ENCODE data around the gene JAG1.

JAG1 gene

DNA sequence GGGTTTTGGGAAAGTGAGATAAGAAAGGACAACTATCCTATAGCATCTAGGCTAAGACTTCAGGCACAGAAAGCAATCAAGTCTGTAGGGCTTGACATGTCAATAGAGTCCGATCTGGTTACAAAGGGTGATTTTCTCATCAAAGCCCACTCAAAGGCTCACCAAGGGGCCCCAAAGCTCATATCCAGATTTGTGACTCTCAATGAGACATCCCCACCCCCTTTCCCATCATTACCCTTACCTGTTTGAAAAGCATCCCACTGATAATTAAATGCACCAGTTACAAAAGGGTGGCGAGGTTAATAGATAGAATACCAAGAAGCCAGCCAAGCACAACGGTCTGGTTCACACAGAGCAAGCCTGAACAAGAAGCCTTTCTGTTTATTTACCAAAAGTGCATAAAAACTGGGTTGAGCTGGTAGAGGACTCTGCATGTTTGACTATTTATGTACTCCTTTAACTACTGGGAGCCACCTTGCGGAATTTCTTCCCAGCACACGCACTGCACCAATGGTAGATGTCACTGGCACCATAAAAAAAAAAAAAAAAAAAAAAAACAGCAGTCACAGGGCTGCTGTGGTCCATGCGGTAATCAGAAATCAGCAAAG lies 6.1 kb downstream of the JAG1 start:
- no peak for DNase-seq

DNA sequence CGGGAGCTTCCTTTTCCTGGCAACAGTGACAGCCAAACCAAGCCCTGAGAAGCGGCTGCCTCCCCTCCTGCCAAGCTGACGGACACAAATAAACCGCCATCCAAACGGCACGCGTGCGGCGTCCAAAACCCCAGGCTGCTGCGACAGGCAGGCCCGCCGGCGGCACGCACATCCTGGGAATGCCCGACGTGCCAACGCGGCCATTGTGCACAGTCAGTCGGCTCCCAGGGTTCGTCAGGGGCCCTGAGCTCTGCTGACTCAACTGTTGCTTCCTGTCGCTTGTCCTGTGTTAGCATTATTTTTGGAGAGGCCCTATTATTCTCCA lies 6.8 kb downstream of the JAG1 start:
- DNase-seq = no peak

DNA sequence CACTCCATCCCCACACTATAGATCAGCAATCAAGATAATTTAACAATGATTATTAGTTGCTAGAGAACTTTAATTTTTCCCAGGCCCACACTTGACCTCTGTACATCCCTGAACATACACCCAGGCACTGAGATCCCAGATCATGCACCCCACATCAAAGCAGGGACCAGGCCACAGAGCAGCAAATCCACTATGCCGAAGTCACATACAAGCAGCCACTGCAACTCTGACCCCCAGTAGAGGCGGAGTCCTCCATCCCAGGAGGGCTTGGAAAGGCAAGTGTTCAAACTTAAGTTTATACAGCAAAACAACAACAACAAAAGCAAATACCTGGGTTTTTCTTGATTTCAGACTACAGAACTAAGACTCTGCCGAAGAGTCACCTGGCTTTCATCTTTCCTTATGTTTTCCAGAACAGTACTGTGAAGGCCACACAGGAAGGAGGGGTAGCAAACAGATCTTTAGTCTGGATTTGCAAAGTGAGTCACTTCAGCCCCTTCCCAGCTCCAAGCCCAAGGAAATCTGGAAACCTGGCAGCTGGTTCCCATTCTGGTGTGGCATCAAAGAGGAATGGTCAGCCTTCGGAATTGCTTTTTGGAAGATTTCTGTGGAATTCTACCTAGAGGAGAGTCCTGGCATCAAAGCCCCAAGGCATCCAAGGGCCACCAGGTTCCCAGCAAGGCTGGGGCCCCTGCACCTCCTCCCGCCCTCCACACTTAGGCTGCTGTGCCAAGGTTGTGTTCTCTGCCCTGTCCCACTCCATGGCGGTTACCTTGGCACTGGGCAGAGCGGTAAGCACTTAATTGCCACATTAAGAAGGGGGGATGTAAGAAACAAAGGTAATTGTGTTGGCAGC lies 7.3 kb downstream of the JAG1 start:
- no peak for DNase-seq

- no peak for DNase-seq
Measured at GRCh38 chr20:10665791-10666190, 8.0 kb downstream of the JAG1 start.

DNA sequence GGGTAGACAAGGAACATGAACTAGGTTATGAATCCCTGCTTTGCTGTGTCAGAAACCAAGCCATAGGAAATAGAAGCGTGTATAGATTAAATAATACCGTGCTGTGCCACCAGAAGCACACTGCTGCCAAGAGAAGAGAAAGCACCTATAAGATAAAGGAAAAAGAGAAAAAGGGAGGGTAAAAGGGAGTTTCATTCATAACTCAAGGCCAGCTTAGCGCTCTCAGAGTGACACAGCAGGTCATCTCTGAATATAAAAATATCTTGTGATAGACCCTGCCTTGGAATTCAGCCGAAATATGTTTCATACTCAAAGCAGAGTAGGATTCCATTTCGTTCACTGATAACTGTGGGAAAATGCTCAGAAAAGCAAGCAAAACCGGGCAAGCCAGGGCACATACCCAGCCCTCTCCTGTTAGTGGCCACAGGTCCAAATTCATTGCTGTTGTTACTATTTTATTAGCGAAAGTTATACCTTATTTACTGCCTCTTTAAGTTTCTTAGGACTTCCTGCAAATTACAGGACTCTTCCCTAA lies 8.7 kb downstream of the JAG1 start:
- DNase-seq = no peak

DNA sequence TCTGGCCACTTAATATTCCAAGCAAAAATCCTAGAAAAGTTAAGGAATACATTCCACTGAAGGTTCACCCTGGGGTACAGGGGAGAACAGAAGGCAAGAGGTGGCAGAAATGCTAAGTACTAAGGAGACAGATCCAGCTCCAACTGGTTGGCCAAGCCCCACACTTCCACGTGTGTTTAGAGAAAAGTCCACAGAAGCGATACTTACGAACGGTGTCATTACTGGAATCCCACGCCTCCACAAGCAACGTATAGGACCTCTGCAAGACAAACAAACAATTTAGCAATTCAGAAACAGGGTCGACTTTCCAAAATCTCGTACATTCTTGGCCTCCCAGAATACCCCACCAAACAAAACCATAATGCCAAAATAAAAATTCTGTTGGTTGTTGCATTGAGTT lies 10.0 kb downstream of the JAG1 start:
- DNase-seq = no peak

- no peak for DNase-seq
Measured at GRCh38 chr20:10662661-10663458, 10.9 kb downstream of the JAG1 start.

GRCh38 chr20:10662151-10662550 lies 11.6 kb downstream of the JAG1 start:
- no peak for DNase-seq

GRCh38 chr20:10661261-10661660 lies 12.5 kb downstream of the JAG1 start:
- DNase-seq = no peak

DNA sequence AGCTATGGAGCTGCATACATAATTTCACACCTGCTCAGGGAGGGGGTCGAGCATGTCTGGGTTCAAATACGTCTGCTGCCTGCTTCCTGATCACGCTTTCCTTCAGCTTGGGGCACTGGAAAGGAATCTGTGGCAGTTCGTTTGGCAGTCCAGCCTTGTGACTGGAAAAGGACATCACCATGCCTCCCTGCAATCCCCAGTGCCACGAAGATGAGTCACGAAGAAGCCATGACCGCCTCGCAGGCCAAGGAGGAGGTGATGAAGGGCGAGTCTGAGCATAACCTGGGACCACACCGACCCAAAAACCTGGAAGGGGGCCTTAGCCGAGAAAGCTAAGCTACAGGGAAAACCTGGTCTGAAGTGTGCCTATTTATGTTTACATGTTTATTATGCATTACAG lies 13.1 kb downstream of the JAG1 start:
- no peak for DNase-seq

DNA sequence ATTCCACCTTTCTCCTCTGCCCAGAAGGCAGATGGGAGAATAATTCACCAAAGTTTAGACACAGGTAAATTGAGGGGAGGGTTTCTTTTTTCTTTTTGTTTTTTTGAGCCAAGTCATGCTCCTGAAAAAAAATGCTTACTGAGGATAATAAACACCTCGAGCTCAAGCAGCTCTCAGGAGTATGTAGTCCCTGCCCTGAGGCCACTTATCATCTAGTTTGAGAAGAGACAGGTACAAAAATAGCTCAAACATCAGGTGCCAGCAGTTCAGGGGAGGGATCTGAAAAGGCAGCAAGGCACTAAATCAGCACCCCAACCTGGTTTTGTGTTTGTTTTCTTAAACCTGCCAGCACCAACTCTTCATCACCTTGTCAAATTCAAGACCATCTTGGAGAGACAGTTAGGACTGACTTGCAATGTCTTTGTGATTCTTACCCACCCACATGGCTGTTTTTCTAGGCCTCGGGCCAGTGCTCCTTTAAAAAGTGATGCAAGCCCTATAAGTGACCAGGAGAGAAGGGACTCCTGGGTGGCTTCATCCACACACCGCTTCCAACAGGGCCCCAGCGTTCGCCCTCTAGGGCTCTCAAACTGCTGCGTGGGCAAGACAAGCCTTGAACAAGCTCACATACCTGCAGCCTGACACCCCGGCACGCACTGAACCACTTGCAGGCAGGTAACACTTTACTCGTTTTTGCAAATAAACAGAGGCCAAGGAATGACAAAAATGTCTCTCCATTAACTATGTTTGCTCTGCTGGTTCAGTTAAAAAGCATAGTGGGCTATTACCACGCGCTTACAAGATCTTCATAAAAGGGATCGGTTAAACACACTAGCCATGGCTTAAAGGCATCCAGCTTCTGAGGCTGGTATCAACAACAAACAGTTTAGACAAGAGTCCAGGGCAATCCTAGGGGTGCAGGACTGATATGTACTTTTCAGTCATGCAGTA lies 13.9 kb downstream of the JAG1 start:
- no peak for DNase-seq

DNA sequence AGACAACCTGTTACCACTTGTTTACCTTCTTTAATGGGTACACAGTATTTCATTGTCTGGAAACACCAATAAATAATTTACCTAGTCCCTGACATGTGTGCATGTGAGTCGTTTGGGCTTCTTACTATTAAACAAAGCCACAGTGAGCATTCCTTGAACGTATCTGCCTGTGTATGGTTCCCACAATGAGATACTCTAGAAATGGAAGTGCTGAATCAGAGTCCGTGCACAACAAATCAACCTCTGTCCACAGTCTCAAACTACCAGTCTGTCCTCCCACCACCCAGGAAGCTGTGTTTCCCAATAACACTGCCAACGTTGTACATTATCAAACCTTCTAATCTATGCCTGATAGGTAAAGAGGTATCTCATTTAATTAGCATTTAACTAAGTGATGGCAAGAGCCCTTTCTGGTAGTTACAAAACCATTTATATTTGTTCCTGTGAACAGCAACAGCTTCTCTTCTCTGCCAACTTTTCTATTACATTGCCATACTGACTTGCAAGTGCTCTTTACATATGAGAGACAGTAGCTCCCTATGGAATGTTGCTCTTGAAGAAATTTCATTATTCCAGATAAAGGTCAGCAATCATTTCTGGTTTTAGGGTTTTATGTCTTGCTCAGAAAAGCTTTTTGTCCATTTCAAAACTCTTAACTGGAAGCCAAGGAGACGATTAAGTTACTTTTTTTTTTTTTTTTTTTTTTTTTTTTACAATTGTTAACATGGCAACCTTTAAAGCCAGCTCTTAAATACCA lies 14.7 kb downstream of the JAG1 start:
- DNase-seq = no peak

DNA sequence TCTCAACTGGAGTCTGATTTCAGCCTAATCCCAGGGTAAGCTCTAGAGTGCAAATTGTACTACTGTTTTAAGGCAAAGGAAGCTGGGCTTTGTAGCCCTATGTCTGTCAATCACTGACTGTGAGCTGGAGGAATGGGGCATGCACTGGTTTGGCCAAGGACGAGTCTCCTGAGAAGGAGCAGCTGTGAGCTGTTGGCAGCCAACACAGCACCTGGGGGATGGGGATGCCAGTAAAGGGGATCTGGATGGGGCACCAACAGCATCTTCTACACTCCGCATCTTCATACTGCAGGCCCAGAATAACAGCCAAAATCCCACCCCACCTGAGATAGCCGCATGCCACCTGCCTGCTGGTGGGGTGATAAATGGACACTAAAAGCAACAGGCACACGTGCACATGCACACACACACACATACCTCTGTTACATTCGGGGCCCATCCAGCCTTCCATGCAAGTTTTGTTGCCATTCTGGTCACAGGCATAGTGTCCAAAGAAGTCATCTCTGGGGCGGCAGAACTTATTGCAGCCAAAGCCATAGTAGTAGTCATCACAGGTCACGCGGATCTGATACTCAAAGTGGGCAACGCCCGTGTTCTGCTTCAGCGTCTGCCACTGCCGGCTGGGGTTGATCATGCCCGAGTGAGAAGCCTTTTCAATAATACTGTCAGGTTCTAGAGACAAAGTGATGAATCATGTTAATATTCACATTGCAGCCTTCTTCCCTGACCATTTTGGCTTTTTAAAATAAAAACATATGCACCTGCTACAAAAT lies 15.6 kb downstream of the JAG1 start:
- no peak for DNase-seq

GRCh38 chr20:10657453-10657852 lies 16.3 kb downstream of the JAG1 start:
- no peak for DNase-seq

DNA sequence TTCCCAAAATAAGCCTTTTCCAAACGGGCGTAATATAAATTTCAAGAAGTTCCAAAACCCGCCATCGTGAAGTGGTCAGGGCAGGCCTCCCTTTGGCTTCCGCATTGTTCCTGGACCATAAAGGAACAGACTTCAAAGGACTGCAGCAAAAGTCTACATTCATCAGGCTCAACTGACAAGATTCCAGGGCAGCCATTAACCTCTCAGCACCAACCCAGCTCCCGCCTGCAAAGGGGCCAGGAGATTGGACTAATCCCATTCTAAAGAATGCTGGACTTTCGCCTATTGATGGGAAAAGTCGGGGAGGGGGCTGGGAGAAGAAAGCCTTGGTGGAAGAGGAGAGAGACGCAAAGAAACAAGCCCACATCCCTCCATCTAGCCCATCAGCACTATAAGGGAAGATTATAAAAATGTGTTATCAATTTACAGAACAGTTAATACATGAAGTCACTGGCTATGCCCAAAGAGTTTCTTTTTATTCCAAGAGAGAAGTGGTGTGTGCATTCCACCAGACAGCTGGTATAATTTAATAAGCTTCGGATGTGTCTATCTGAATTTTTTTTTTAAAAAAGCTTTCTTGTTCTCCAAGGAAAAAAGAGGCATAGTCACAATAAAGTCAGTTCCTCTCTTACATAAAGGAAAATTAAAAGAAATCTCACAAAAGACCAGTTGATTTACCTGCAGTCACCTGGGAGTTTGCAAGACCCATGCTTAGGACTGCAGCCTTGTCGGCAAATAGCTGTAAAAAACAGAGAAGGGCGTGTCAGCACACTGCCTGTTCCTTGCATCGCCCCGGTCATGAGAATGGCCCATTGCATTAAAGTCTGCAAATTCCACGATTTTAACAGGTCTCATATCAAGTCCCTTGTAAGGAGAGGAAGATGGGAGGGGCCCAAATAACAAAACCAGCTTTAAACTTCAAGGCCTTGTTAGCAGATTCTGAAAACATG lies 17.8 kb downstream of the JAG1 start:
- no peak for DNase-seq

GRCh38 chr20:10654630-10655029 lies 19.2 kb downstream of the JAG1 start:
- no peak for DNase-seq

GRCh38 chr20:10654250-10654610 lies 19.6 kb downstream of the JAG1 start:
- no peak for DNase-seq

GRCh38 chr20:10653599-10654249 lies 20.1 kb downstream of the JAG1 start:
- no peak for DNase-seq

DNA sequence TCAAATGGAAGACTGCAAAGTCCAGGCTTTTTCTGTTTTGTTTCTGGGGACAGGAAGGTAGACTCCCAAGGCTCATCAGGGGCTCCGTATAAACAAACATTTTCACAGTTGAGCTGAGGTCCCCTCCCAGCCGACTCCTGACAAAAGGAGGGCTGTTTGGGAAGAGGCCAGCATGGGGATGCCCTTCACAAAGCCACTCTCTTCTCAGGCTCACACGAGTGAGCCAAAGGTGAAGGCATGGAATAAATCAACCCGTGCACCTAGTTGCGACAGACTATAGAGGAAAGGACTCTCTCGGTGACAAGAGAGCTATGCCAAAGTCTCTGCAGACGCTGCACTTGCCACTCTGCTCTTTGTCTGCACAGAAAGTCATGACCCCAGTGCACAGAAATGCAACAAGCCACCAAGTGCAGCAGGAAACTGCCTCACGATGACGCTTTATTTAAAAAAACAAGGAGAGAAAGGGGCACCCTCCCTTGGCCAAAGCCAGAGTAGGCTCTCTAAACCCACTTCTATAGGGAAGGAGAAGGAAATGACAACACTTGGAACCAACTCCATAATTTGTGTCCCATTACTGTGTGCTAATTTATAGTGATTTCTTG lies 21.0 kb downstream of the JAG1 start:
- DNase-seq = no peak

Measured in central memory CD4-positive, alpha-beta T cell (primary cell).